Suprapubic skin (tissue), 4 donors: Measurements from ENCODE around the gene CNTN4.

Source experiments
- POLR2A ChIP-seq, 2 donors: fragments of 450-650 bp; IDR thresholded peaks; one replicate each; pipeline ENCODE4 v1.6.1; 2017; ENCODE audit warnings: antibody characterized with exemption in 2 of 2, mild to moderate bottlenecking in 2 of 2, moderate library complexity in 2 of 2
- POLR2AphosphoS5 ChIP-seq, 3 donors: sonication (generic); formaldehyde crosslinking; IDR thresholded peaks; one replicate each; pipeline ENCODE4 v1.6.1; 2017; ENCODE audit warnings: antibody characterized with exemption in 3 of 3
- TF ChIP-seq, protein P1 (sequence below), 2 donors: fragments of 200-600 bp in 1 of 2; fragments of 450-650 bp in 1 of 2; sonication (generic) in 1 of 2; IDR thresholded peaks; one replicate each; pipeline ENCODE4 v1.5.1; 2016 to 2019; ENCODE audit warnings: antibody characterized with exemption in 2 of 2, mild to moderate bottlenecking in 1 of 2, moderate library complexity in 1 of 2

GRCh38 chr3:2390926-2391532 lies 292.4 kb downstream of the CNTN4 start:
- TF ChIP-seq, protein P1, sequence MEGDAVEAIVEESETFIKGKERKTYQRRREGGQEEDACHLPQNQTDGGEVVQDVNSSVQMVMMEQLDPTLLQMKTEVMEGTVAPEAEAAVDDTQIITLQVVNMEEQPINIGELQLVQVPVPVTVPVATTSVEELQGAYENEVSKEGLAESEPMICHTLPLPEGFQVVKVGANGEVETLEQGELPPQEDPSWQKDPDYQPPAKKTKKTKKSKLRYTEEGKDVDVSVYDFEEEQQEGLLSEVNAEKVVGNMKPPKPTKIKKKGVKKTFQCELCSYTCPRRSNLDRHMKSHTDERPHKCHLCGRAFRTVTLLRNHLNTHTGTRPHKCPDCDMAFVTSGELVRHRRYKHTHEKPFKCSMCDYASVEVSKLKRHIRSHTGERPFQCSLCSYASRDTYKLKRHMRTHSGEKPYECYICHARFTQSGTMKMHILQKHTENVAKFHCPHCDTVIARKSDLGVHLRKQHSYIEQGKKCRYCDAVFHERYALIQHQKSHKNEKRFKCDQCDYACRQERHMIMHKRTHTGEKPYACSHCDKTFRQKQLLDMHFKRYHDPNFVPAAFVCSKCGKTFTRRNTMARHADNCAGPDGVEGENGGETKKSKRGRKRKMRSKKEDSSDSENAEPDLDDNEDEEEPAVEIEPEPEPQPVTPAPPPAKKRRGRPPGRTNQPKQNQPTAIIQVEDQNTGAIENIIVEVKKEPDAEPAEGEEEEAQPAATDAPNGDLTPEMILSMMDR (IDR thresholded peaks at IDR 0.05), result no peak
- TF ChIP-seq POLR2A (IDR thresholded peaks at IDR 0.05) (no peak), POLR2AphosphoS5 (IDR thresholded peaks at IDR 0.05) (no peak)
